Subcutaneous adipose tissue (tissue), 4 donors: ENCODE data around the gene HFE. TPM values are rescaled to one million over a fixed set of nuclear protein-coding genes. Genes with fewer than 3 reads are reported as not detected.

Experiments
- CTCF ChIP-seq: fragments of 450-650 bp; IDR thresholded peaks from one replicate; pipeline ENCODE4 v1.5.1; 2016; ENCODE audit warnings: low read depth, mild to moderate bottlenecking, control low read depth, antibody characterized with exemption, moderate library complexity
- total RNA-seq, 4 donors: library from RNA; depleted of rRNA; stranded (reverse); fragments of >200 nt; gene quantifications; one replicate each; pipeline ENCODE4 v1.1.0, GENCODE V29; 2016

HFE gene
- total RNA-seq, 4 donors from 2014 or later = 8.1 to 11.2 (median 9.7) TPM

- TF ChIP-seq CTCF = no peak
These were observed 29.3 kb upstream of the HFE start for GRCh38 chr6:26057899-26058298.

GRCh38 chr6:26059941-26060340, 27.3 kb upstream of the HFE start:
- no peak for TF ChIP-seq CTCF

- TF ChIP-seq CTCF = no peak
These were observed 22.5 kb upstream of the HFE start for GRCh38 chr6:26064619-26065257.

- no peak for TF ChIP-seq CTCF
These were observed 21.3 kb upstream of the HFE start for GRCh38 chr6:26065952-26066380.

- no peak for TF ChIP-seq CTCF
These were observed 19.9 kb upstream of the HFE start for GRCh38 chr6:26067367-26067766.

GRCh38 chr6:26068036-26068435, 19.2 kb upstream of the HFE start:
- no peak for TF ChIP-seq CTCF

- TF ChIP-seq CTCF = no peak
These were observed 16.1 kb upstream of the HFE start for GRCh38 chr6:26071135-26071534.
